ENCODE measurements around the gene TDRD6.
"Not testable (repeated sequence)": the region's sequence is repeated elsewhere in the genome, so short reads cannot be mapped to it uniquely, and the experiment has no call there.

Gene TDRD6

DNA sequence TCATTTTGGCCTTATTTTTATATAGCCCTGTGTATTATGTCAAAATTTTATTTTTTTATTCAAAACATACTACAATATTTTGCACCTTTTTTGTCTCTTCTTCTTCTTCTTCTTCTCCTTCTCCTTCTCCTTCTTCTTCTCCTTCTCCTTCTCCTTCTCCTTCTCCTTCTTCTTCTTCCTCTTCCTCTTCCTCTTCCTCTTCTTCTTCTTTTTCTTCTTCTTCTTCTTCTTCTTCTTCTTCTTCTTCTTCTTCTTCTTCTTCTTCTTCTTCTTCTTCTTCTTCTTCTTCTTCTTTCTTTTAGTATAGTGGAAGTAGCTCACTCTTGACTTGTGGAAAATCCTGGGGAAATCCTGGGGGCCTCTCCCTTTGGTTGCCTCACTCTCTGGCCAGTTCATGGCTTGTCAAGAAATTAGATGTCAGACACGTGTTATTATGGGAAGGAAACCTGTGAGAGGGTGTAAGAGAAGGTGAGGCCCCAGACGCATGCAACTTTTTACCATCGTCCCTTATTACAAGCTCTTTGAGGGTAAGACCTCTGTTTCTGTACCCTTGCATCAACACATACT is 56.6 kb downstream of the TDRD6 start:
- DNase-seq: not testable (repeated sequence)

- no peak for DNase-seq
Measured at GRCh38 chr6:46745973-46746372, 58.3 kb downstream of the TDRD6 start.

GRCh38 chr6:46746696-46747095 is 59.0 kb downstream of the TDRD6 start, which contains the start of gene ANKRD66:
Gene ANKRD66, plus strand, starts transcription at chr6:46746933. Its CDS starts 5,016 bp downstream, at chr6:46751949.
- DNase-seq: no peak

DNA sequence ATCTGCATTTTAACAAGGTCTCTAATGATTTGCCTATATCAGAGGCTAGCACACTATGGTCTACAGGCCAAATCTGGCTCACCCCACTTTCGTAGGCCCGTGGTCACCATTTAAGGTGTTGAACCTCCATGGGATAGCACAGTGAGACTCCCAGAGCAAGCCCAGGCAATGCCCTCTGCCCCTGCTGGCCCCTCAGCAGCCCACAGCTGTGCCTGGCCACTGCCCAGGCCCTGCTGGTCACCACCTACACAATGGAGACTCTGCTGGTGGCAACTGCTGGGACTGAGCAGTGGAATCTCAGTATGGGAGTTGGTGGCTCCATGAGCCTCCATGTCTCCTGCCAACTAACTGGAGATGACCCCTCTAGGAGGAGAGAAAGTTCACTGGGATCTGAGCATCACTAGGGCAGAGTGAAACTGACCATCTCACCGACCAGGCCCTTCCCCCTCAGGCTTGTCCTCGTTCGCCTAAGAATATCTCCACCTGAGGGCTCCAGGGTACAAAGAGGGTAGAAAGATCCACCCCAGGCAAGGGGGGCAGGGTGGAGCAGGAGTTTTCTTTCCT is 61.3 kb downstream of the TDRD6 start:
- DNase-seq: no peak

- DNase-seq: no peak
Measured at GRCh38 chr6:46749731-46750130, 62.0 kb downstream of the TDRD6 start.

GRCh38 chr6:46751658-46752057 is 64.0 kb downstream of the TDRD6 start:
- no peak for DNase-seq
